IPS-15b (cell line): ENCODE data around the gene IFITM5.

ENCODE experiments used
- H3K27me3 ChIP-seq: one replicate; pipeline ENCODE4 v1.6.1; 2013; ENCODE audit warnings: low read length; ENCODE audit not compliant: control insufficient read depth, insufficient read depth
- H3K36me3 ChIP-seq: one replicate; pipeline ENCODE4 v1.6.1; 2013; ENCODE audit warnings: low read length; ENCODE audit not compliant: control insufficient read depth, insufficient read depth
- H3K4me1 ChIP-seq: one replicate; pipeline ENCODE4 v1.6.1; 2013; ENCODE audit warnings: mild to moderate bottlenecking, low read length; ENCODE audit not compliant: control insufficient read depth, insufficient read depth
- H3K4me3 ChIP-seq: one replicate; pipeline ENCODE4 v1.5.1; 2013; ENCODE audit warnings: low read depth, low read length
- H3K9ac ChIP-seq: one replicate; pipeline ENCODE4 v1.6.1; 2013; ENCODE audit warnings: low read depth, mild to moderate bottlenecking, low read length
- H3K9me3 ChIP-seq: one replicate; pipeline ENCODE4 v1.6.1; 2013; ENCODE audit warnings: mild to moderate bottlenecking, low read length; ENCODE audit not compliant: control insufficient read depth, insufficient read depth

Gene IFITM5

GRCh38 chr11:306645-307371 is 7.5 kb upstream of the IFITM5 start:
- no peaks in the 10 kb centered on the region for H3K27me3 ChIP-seq
- peaks cover 34% of the 10 kb centered on the region for H3K4me1 ChIP-seq
- no peak overlapping the region for H3K9ac ChIP-seq
- no peaks in the 10 kb centered on the region for H3K9me3 ChIP-seq
- H3K36me3 ChIP-seq = no peaks in the 10 kb centered on the region
- no peak overlapping the region for H3K4me3 ChIP-seq

GRCh38 chr11:305844-306211 is 6.5 kb upstream of the IFITM5 start:
- H3K4me1 ChIP-seq = peaks cover 35% of the 10 kb centered on the region
- H3K36me3 ChIP-seq = no peaks in the 10 kb centered on the region
- H3K27me3 ChIP-seq = no peaks in the 10 kb centered on the region
- no peaks in the 10 kb centered on the region for H3K9me3 ChIP-seq
- peak overlapping the region; percentile 17 for H3K9ac ChIP-seq
- peak overlapping the region; percentile 1 for H3K4me3 ChIP-seq

GRCh38 chr11:304915-305843 is 5.9 kb upstream of the IFITM5 start:
- H3K27me3 ChIP-seq = no peaks in the 10 kb centered on the region
- H3K9ac ChIP-seq = peak overlapping the region; percentile 17
- H3K4me1 ChIP-seq = peaks cover 40% of the 10 kb centered on the region
- H3K4me3 ChIP-seq = peak overlapping the region; percentile 1
- H3K9me3 ChIP-seq = no peaks in the 10 kb centered on the region
- no peaks in the 10 kb centered on the region for H3K36me3 ChIP-seq

- Histone ChIP-seq H3K4me1 (peaks cover 36% of the 10 kb centered on the region), H3K4me3 (no peak overlapping the region)
Observed at GRCh38 chr11:304061-304506, 4.8 kb upstream of the IFITM5 start.

GRCh38 chr11:303363-303762 is 4.0 kb upstream of the IFITM5 start:
- Histone ChIP-seq H3K27me3 (no peaks in the 10 kb centered on the region), H3K4me1 (peaks cover 36% of the 10 kb centered on the region), H3K9ac (no peak overlapping the region), H3K36me3 (no peaks in the 10 kb centered on the region), H3K9me3 (no peaks in the 10 kb centered on the region), H3K4me3 (no peak overlapping the region)

More at GRCh38 chr11:304061-304506, 4.8 kb upstream of the IFITM5 start:
- Histone ChIP-seq H3K36me3 (no peaks in the 10 kb centered on the region), H3K9me3 (no peaks in the 10 kb centered on the region), H3K9ac (no peak overlapping the region), H3K27me3 (no peaks in the 10 kb centered on the region)

GRCh38 chr11:299951-300735 is 817 bp upstream of the IFITM5 start:
- no peak overlapping the region for H3K4me3 ChIP-seq
- no peak overlapping the region for H3K9ac ChIP-seq
- no peaks in the 10 kb centered on the region for H3K27me3 ChIP-seq
- peaks cover 9% of the 10 kb centered on the region for H3K36me3 ChIP-seq
- H3K9me3 ChIP-seq = no peaks in the 10 kb centered on the region
- H3K4me1 ChIP-seq = peaks cover 18% of the 10 kb centered on the region

GRCh38 chr11:298406-299065 is 790 bp downstream of the IFITM5 start:
- H3K27me3 ChIP-seq = no peaks in the 10 kb centered on the region
- no peak overlapping the region for H3K9ac ChIP-seq
- H3K4me3 ChIP-seq = no peak overlapping the region
- H3K4me1 ChIP-seq = peaks cover 11% of the 10 kb centered on the region
- H3K36me3 ChIP-seq = peaks cover 24% of the 10 kb centered on the region
- no peaks in the 10 kb centered on the region for H3K9me3 ChIP-seq

GRCh38 chr11:297586-298405 is 1.5 kb downstream of the IFITM5 start:
- Histone ChIP-seq H3K36me3 (peaks cover 30% of the 10 kb centered on the region), H3K4me3 (no peak overlapping the region), H3K4me1 (peaks cover 11% of the 10 kb centered on the region), H3K9me3 (no peaks in the 10 kb centered on the region), H3K9ac (no peak overlapping the region), H3K27me3 (no peaks in the 10 kb centered on the region)

GRCh38 chr11:297051-297585 is 2.2 kb downstream of the IFITM5 start:
- no peaks in the 10 kb centered on the region for H3K27me3 ChIP-seq
- H3K9ac ChIP-seq = no peak overlapping the region
- peaks cover 37% of the 10 kb centered on the region for H3K36me3 ChIP-seq
- peaks cover 11% of the 10 kb centered on the region for H3K4me1 ChIP-seq
- H3K4me3 ChIP-seq = no peak overlapping the region
- H3K9me3 ChIP-seq = no peaks in the 10 kb centered on the region

- no peaks in the 10 kb centered on the region for H3K9me3 ChIP-seq
- no peak overlapping the region for H3K4me3 ChIP-seq
- H3K4me1 ChIP-seq = peaks cover 11% of the 10 kb centered on the region
- H3K27me3 ChIP-seq = no peaks in the 10 kb centered on the region
- H3K36me3 ChIP-seq = peaks cover 41% of the 10 kb centered on the region
- H3K9ac ChIP-seq = no peak overlapping the region
Observed at GRCh38 chr11:296171-297050, 2.9 kb downstream of the IFITM5 start.
